SU-DHL-6 (cell line): ENCODE measurements around the gene MYPOP.
"Not testable (repeated sequence)": the region's sequence is repeated elsewhere in the genome, so short reads cannot be mapped to it uniquely, and the experiment has no call there.

Experiments
- H2AFZ ChIP-seq: fragments of 200-600 bp; sonication (generic); 2 replicates; pipeline ENCODE4 v1.6.1; 2014; ENCODE audit warnings: low read depth, mild to moderate bottlenecking, moderate library complexity, mixed read lengths, antibody characterized with exemption, low read length; ENCODE audit not compliant: severe bottlenecking
- H3F3A ChIP-seq: fragments of 200-600 bp; shearing (Covaris generic); 2 replicates; pipeline ENCODE4 v1.6.0; 2016; ENCODE audit warnings: antibody characterized with exemption, mild to moderate bottlenecking; ENCODE audit not compliant: insufficient read depth
- H3K27ac ChIP-seq: fragments of 200-600 bp; sonication (generic); 2 replicates; pipeline ENCODE4 v1.5.1; 2016; ENCODE audit warnings: low read depth, mild to moderate bottlenecking, low read length, moderate library complexity, mixed read lengths
- H3K27me3 ChIP-seq: fragments of 200-600 bp; sonication (generic), shearing (Covaris generic); 2 replicates; pipeline ENCODE4 v1.6.0; 2014; ENCODE audit warnings: mild to moderate bottlenecking, low read length
- H3K36me3 ChIP-seq: fragments of 200-600 bp; sonication (generic); 2 replicates; pipeline ENCODE4 v1.6.1; 2014; ENCODE audit warnings: mild to moderate bottlenecking, low read length, mixed read lengths
- H3K4me2 ChIP-seq: fragments of 300-600, 200-600 bp; shearing (Covaris generic), sonication (generic); 2 replicates; pipeline ENCODE4 v1.6.0; 2014; ENCODE audit warnings: low read length, low read depth, mild to moderate bottlenecking; ENCODE audit not compliant: poor library complexity, severe bottlenecking
- H3K4me3 ChIP-seq: fragments of 200-600 bp; sonication (generic); 2 replicates; pipeline ENCODE4 v1.5.1; 2014; ENCODE audit warnings: antibody characterized with exemption, low read length, mild to moderate bottlenecking, mixed read lengths; ENCODE audit not compliant: insufficient read depth, poor library complexity, severe bottlenecking
- H3K79me2 ChIP-seq: fragments of 200-600 bp; sonication (generic); 2 replicates; pipeline ENCODE4 v1.6.1; 2014; ENCODE audit warnings: mild to moderate bottlenecking, low read length, moderate library complexity; ENCODE audit not compliant: insufficient read depth
- H3K9ac ChIP-seq: fragments of 200-600 bp; sonication (generic); 2 replicates; pipeline ENCODE4 v1.7.0; 2014; ENCODE audit warnings: mild to moderate bottlenecking, low read length
- H3K9me2 ChIP-seq: fragments of 200-600 bp; sonication (generic); replicated peaks from 2 replicates; pipeline ENCODE4 v1.6.1; 2014; ENCODE audit warnings: low read length; ENCODE audit not compliant: insufficient read depth
- H3K9me3 ChIP-seq: fragments of 200-600 bp; sonication (generic); 2 replicates; pipeline ENCODE4 v1.6.1; 2014; ENCODE audit warnings: low read length, mixed read lengths; ENCODE audit not compliant: insufficient read depth
- H4K20me1 ChIP-seq: fragments of 200-600 bp; sonication (generic); 2 replicates; pipeline ENCODE4 v1.6.1; 2014; ENCODE audit warnings: low read depth, mild to moderate bottlenecking, antibody characterized with exemption, low read length, moderate library complexity, mixed read lengths
- CTCF ChIP-seq: fragments of 200-600 bp; sonication (generic); IDR thresholded peaks from one replicate; pipeline ENCODE4 v1.5.1; 2017; ENCODE audit warnings: antibody characterized with exemption, mild to moderate bottlenecking, low read length, moderate library complexity; ENCODE audit not compliant: insufficient read depth, poor library complexity, severe bottlenecking
- EZH2phosphoT487 ChIP-seq: fragments of 200-600 bp; sonication (generic), shearing (Covaris generic); conservative IDR thresholded peaks from 2 replicates; pipeline ENCODE4 v1.6.1; 2018; ENCODE audit warnings: mild to moderate bottlenecking, antibody characterized with exemption, low read length, moderate library complexity, mixed read lengths

MYPOP gene

GRCh38 chr19:45873219-45873772 lies 29.1 kb downstream of the MYPOP start:
- Histone ChIP-seq H3F3A (no peaks in the 10 kb centered on the region), H3K4me3 (no peak overlapping the region), H3K27ac (no peak overlapping the region), H3K9me2 (no peaks in the 10 kb centered on the region), H4K20me1 (no peaks in the 10 kb centered on the region), H3K27me3 (no peaks in the 10 kb centered on the region), H3K4me2 (no peak overlapping the region), H2AFZ (no peak overlapping the region), H3K79me2 (no peaks in the 10 kb centered on the region), H3K9me3 (no peaks in the 10 kb centered on the region), H3K36me3 (no peaks in the 10 kb centered on the region), H3K9ac (no peak overlapping the region)
- TF ChIP-seq EZH2phosphoT487 (no peak), CTCF (no peak)

- H3K79me2 ChIP-seq: no peaks in the 10 kb centered on the region
- H4K20me1 ChIP-seq: no peaks in the 10 kb centered on the region
- H3F3A ChIP-seq: no peaks in the 10 kb centered on the region
- H3K4me3 ChIP-seq: no peak overlapping the region
- H3K4me2 ChIP-seq: no peak overlapping the region
- H3K27me3 ChIP-seq: no peaks in the 10 kb centered on the region
- H3K9me3 ChIP-seq: no peaks in the 10 kb centered on the region
- H3K9me2 ChIP-seq: no peaks in the 10 kb centered on the region
- TF ChIP-seq CTCF (no peak), EZH2phosphoT487 (no peak)
- no peak overlapping the region for H2AFZ ChIP-seq
- no peak overlapping the region for H3K9ac ChIP-seq
- no peaks in the 10 kb centered on the region for H3K36me3 ChIP-seq
- no peak overlapping the region for H3K27ac ChIP-seq
These were observed 30.1 kb downstream of the MYPOP start for GRCh38 chr19:45872095-45872919.

GRCh38 chr19:45870798-45871197 lies 31.6 kb downstream of the MYPOP start:
- Histone ChIP-seq H3K27me3 (no peaks in the 10 kb centered on the region), H4K20me1 (no peaks in the 10 kb centered on the region), H3K9ac (no peak overlapping the region), H3K79me2 (no peaks in the 10 kb centered on the region), H3K27ac (no peak overlapping the region), H3K36me3 (no peaks in the 10 kb centered on the region), H3K4me3 (no peak overlapping the region), H3K9me3 (no peaks in the 10 kb centered on the region), H3F3A (no peaks in the 10 kb centered on the region), H3K4me2 (no peak overlapping the region), H2AFZ (no peak overlapping the region), H3K9me2 (no peaks in the 10 kb centered on the region)
- TF ChIP-seq EZH2phosphoT487 (no peak), CTCF (no peak)

- not testable (repeated sequence) for H3K9me3 ChIP-seq, H3K79me2 ChIP-seq, H3K9me2 ChIP-seq, H3K4me2 ChIP-seq, H3K4me3 ChIP-seq, H3F3A ChIP-seq, H3K27ac ChIP-seq, H2AFZ ChIP-seq, H3K9ac ChIP-seq, H3K27me3 ChIP-seq, H4K20me1 ChIP-seq, H3K36me3 ChIP-seq
These were observed 35.2 kb downstream of the MYPOP start for GRCh38 chr19:45867241-45867640.
